Dendritic cell treated with granulocyte-macrophage colony-stimulating factor and Interleukin-4, amounts not matched to agents 40 ng/mL and 50 ng/mL, for 4 days (primary cell): ENCODE results near the gene NUP107.
A peak's percentile ranks its signal among the peaks of the same experiment; 100 is the strongest.

ENCODE experiments used
- H3K27ac Mint-ChIP-seq: one replicate; pipeline ENCODE4 v1.8.0; 2022; ENCODE audit warnings: mild to moderate bottlenecking, mixed read lengths
- H3K27me3 Mint-ChIP-seq: one replicate; pipeline ENCODE4 v1.8.0; 2022; ENCODE audit warnings: mild to moderate bottlenecking, mixed read lengths
- H3K36me3 Mint-ChIP-seq: one replicate; pipeline ENCODE4 v1.8.0; 2022; ENCODE audit warnings: low read depth, mixed read lengths
- H3K4me1 Mint-ChIP-seq: one replicate; pipeline ENCODE4 v1.8.0; 2022; ENCODE audit warnings: low read depth, mixed read lengths
- H3K4me3 Mint-ChIP-seq: one replicate; pipeline ENCODE4 v1.8.0; 2022; ENCODE audit warnings: mild to moderate bottlenecking, moderate library complexity, mixed read lengths
- H3K9me3 Mint-ChIP-seq: one replicate; pipeline ENCODE4 v1.8.0; 2022; ENCODE audit warnings: mixed read lengths
- intact Hi-C: fragments of 100-400 bp; cut with micrococcal nuclease; formaldehyde crosslinking; loops from one replicate; pipeline ENCODE4 v1.15.0; 2022

The NUP107 gene

GRCh38 chr12:68789144-68789878, 102.5 kb downstream of the NUP107 start:
- H3K27ac Mint-ChIP-seq: peak overlapping the region; percentile 96
- no peak overlapping the region for H3K4me3 Mint-ChIP-seq
- no peaks in the 10 kb centered on the region for H3K36me3 Mint-ChIP-seq
- intact Hi-C loops: no loop called here
- H3K9me3 Mint-ChIP-seq: no peaks in the 10 kb centered on the region
- H3K4me1 Mint-ChIP-seq: peaks cover 39% of the 10 kb centered on the region
- no peaks in the 10 kb centered on the region for H3K27me3 Mint-ChIP-seq

GRCh38 chr12:68790081-68790951, 103.5 kb downstream of the NUP107 start:
- H3K9me3 Mint-ChIP-seq: no peaks in the 10 kb centered on the region
- no peaks in the 10 kb centered on the region for H3K36me3 Mint-ChIP-seq
- H3K27ac Mint-ChIP-seq: peak overlapping the region; percentile 96
- no peaks in the 10 kb centered on the region for H3K27me3 Mint-ChIP-seq
- intact Hi-C loops: no loop called here
- H3K4me3 Mint-ChIP-seq: no peak overlapping the region
- H3K4me1 Mint-ChIP-seq: peaks cover 29% of the 10 kb centered on the region

GRCh38 chr12:68790952-68791234, 104.1 kb downstream of the NUP107 start:
- Mint-ChIP-seq H3K9me3 (no peaks in the 10 kb centered on the region), H3K4me3 (no peak overlapping the region), H3K4me1 (peaks cover 23% of the 10 kb centered on the region), H3K27me3 (no peaks in the 10 kb centered on the region), H3K36me3 (no peaks in the 10 kb centered on the region), H3K27ac (no peak overlapping the region)
- intact Hi-C loops: no loop called here

- Mint-ChIP-seq H3K4me3 (no peak overlapping the region), H3K27ac (peak overlapping the region; percentile 25), H3K36me3 (no peaks in the 10 kb centered on the region), H3K27me3 (no peaks in the 10 kb centered on the region), H3K9me3 (no peaks in the 10 kb centered on the region), H3K4me1 (peaks cover 20% of the 10 kb centered on the region)
- intact Hi-C loops: no loop called here
These were observed 105.2 kb downstream of the NUP107 start for GRCh38 chr12:68791897-68792481.

GRCh38 chr12:68792952-68793351, 106.2 kb downstream of the NUP107 start:
- peaks cover 12% of the 10 kb centered on the region for H3K4me1 Mint-ChIP-seq

GRCh38 chr12:68793436-68793835, 106.7 kb downstream of the NUP107 start:
- Mint-ChIP-seq H3K27ac (no peak overlapping the region), H3K27me3 (no peaks in the 10 kb centered on the region), H3K4me3 (no peak overlapping the region), H3K9me3 (no peaks in the 10 kb centered on the region), H3K4me1 (peaks cover 10% of the 10 kb centered on the region), H3K36me3 (no peaks in the 10 kb centered on the region)
- intact Hi-C loops: no loop called here

More at GRCh38 chr12:68792952-68793351, 106.2 kb downstream of the NUP107 start:
- Mint-ChIP-seq H3K36me3 (no peaks in the 10 kb centered on the region), H3K27me3 (no peaks in the 10 kb centered on the region), H3K27ac (no peak overlapping the region), H3K4me3 (no peak overlapping the region), H3K9me3 (no peaks in the 10 kb centered on the region)
- intact Hi-C loops: no loop called here

GRCh38 chr12:68793975-68794652, 107.3 kb downstream of the NUP107 start:
- Mint-ChIP-seq H3K27me3 (no peaks in the 10 kb centered on the region), H3K4me1 (peaks cover 5% of the 10 kb centered on the region), H3K4me3 (no peak overlapping the region), H3K36me3 (no peaks in the 10 kb centered on the region), H3K9me3 (no peaks in the 10 kb centered on the region), H3K27ac (no peak overlapping the region)
- intact Hi-C loops: no loop called here

- Mint-ChIP-seq H3K4me1 (peaks cover 2% of the 10 kb centered on the region), H3K27ac (no peak overlapping the region), H3K9me3 (no peaks in the 10 kb centered on the region), H3K27me3 (no peaks in the 10 kb centered on the region), H3K4me3 (no peak overlapping the region), H3K36me3 (no peaks in the 10 kb centered on the region)
- intact Hi-C loops: no loop called here
These were observed 108.0 kb downstream of the NUP107 start for GRCh38 chr12:68794653-68795251.
